ENCODE results near the gene CARD9. TPM values are rescaled to one million over a fixed set of nuclear protein-coding genes. Genes with fewer than 3 reads are reported as not detected.

The CARD9 gene
- total RNA-seq, 1 experiment from 2014 or later, result 1.2 TPM

- no peak overlapping the region for H3K27ac Mint-ChIP-seq (ENCODE audit: unreplicated experiment)
- no peaks in the 10 kb centered on the region for H3K4me1 Mint-ChIP-seq (ENCODE audit: low read depth, unreplicated experiment)
- no TSS peak for BruUV-seq (replicated peaks)
- intact Hi-C loops (cut with micrococcal nuclease; ENCODE audit: unreplicated experiment), result no loop called here
- H3K36me3 Mint-ChIP-seq (ENCODE audit: insufficient read depth, unreplicated experiment), result peaks cover 11% of the 10 kb centered on the region
- H3K4me3 Mint-ChIP-seq (ENCODE audit: low read depth, unreplicated experiment), result no peak overlapping the region
- no peaks in the 10 kb centered on the region for H3K27me3 Mint-ChIP-seq (ENCODE audit: unreplicated experiment)
- no peaks in the 10 kb centered on the region for H3K9me3 Mint-ChIP-seq (ENCODE audit: low read depth, unreplicated experiment)
- TF ChIP-seq CTCF (IDR thresholded peaks at IDR 0.05; ENCODE audit: unreplicated experiment), result no peak
- DNase-seq, result no peak
- CTCF ChIA-PET, result no interaction called here
These were observed 2.6 kb downstream of the CARD9 start for GRCh38 chr9:136370687-136371532.

GRCh38 chr9:136370037-136370436, 3.4 kb downstream of the CARD9 start:
- Mint-ChIP-seq H3K36me3 (ENCODE audit: insufficient read depth, unreplicated experiment) (peaks cover 11% of the 10 kb centered on the region), H3K27ac (ENCODE audit: unreplicated experiment) (no peak overlapping the region), H3K4me1 (ENCODE audit: low read depth, unreplicated experiment) (no peaks in the 10 kb centered on the region), H3K4me3 (ENCODE audit: low read depth, unreplicated experiment) (no peak overlapping the region), H3K27me3 (ENCODE audit: unreplicated experiment) (no peaks in the 10 kb centered on the region), H3K9me3 (ENCODE audit: low read depth, unreplicated experiment) (no peaks in the 10 kb centered on the region)
- intact Hi-C loops (cut with micrococcal nuclease; ENCODE audit: unreplicated experiment), result no loop called here
- CTCF ChIA-PET, result no interaction called here
- TF ChIP-seq CTCF (IDR thresholded peaks at IDR 0.05; ENCODE audit: unreplicated experiment), result no peak
- BruUV-seq (replicated peaks), result no TSS peak
- DNase-seq, result no peak

DNA sequence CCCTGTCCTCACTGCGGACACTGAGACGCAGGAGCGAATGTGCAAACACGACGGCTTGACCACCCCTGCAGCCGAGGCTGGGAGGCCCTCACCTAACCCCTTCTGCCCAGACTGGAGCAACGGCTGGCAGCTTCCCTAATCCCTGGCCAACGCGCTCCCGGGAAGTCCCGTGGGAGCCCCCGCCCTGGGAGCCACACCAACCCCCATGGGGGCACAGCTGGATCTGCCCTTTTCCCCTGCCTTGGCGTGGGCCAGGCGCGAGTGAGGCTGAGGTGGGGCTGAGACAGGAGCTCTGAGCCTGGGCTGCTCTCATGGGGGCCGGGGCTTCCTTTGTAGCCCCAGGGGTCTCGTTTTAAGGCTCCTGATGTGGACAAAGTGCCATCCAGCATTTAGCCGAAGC, 5.3 kb downstream of the CARD9 start:
- TF ChIP-seq CTCF (IDR thresholded peaks at IDR 0.05; ENCODE audit: unreplicated experiment), result no peak
- no peaks in the 10 kb centered on the region for H3K27me3 Mint-ChIP-seq (ENCODE audit: unreplicated experiment)
- no peaks in the 10 kb centered on the region for H3K4me1 Mint-ChIP-seq (ENCODE audit: low read depth, unreplicated experiment)
- no TSS peak for BruUV-seq (replicated peaks)
- intact Hi-C loops (cut with micrococcal nuclease; ENCODE audit: unreplicated experiment), result no loop called here
- H3K4me3 Mint-ChIP-seq (ENCODE audit: low read depth, unreplicated experiment), result no peak overlapping the region
- no peaks in the 10 kb centered on the region for H3K9me3 Mint-ChIP-seq (ENCODE audit: low read depth, unreplicated experiment)
- peaks cover 18% of the 10 kb centered on the region for H3K36me3 Mint-ChIP-seq (ENCODE audit: insufficient read depth, unreplicated experiment)
- H3K27ac Mint-ChIP-seq (ENCODE audit: unreplicated experiment), result no peak overlapping the region
- no peak for DNase-seq
- CTCF ChIA-PET, result no interaction called here

GRCh38 chr9:136367296-136368145, 5.9 kb downstream of the CARD9 start:
- Mint-ChIP-seq H3K27ac (ENCODE audit: unreplicated experiment) (no peak overlapping the region), H3K9me3 (ENCODE audit: low read depth, unreplicated experiment) (no peaks in the 10 kb centered on the region), H3K4me1 (ENCODE audit: low read depth, unreplicated experiment) (no peaks in the 10 kb centered on the region), H3K27me3 (ENCODE audit: unreplicated experiment) (no peaks in the 10 kb centered on the region), H3K36me3 (ENCODE audit: insufficient read depth, unreplicated experiment) (peaks cover 22% of the 10 kb centered on the region), H3K4me3 (ENCODE audit: low read depth, unreplicated experiment) (no peak overlapping the region)
- intact Hi-C loops (cut with micrococcal nuclease; ENCODE audit: unreplicated experiment), result no loop called here
- TF ChIP-seq CTCF (IDR thresholded peaks at IDR 0.05; ENCODE audit: unreplicated experiment), result no peak
- CTCF ChIA-PET, result no interaction called here
- DNase-seq, result no peak
- no TSS peak for BruUV-seq (replicated peaks)
